H1 (cell line): Measurements from ENCODE around the gene FAM228A. TPM values are rescaled to one million over a fixed set of nuclear protein-coding genes. Genes with fewer than 3 reads are reported as not detected.

Experiments
- CTCF ChIA-PET: fragments of 300-600 bp; sonication (Branson Sonifier 250); formaldehyde crosslinking; loops from one replicate; lab custom pipeline; 2021; ENCODE audit not compliant: partially characterized antibody; lab: Charles Lee
- POLR2A ChIA-PET: fragments of 300-600 bp; sonication (Branson Sonifier 250); formaldehyde crosslinking; loops from one replicate; lab custom pipeline; 2021; ENCODE audit warnings: inconsistent platforms; ENCODE audit not compliant: partially characterized antibody; lab: Charles Lee
- DNase-seq, 2 experiments: peaks; one replicate each; pipeline versions ENCODE4 v3.0.0 to v3.0.0-alpha.2; 2010 to 2022; ENCODE audit warnings: low spot score in 2 of 2, low read depth in 1 of 2, mixed read lengths in 1 of 2
- FAIRE-seq: peaks from 2 replicates; lab custom pipeline; 2011; peaks lifted over from hg19 to GRCh38; lab: Jason Lieb, UNC
- H2AFZ ChIP-seq: 2 replicates; pipeline ENCODE4 v1.8.1; 2012; ENCODE audit warnings: low read length, inconsistent platforms
- H2AK5ac ChIP-seq: 2 replicates; pipeline ENCODE4 v1.6.1; 2013; ENCODE audit warnings: low read depth, low read length
- H2BK120ac ChIP-seq: replicated peaks from 2 replicates; pipeline ENCODE3; 2013; ENCODE audit warnings: low read depth, low read length, inconsistent platforms
- H2BK12ac ChIP-seq: 2 replicates; pipeline ENCODE4 v1.6.1; 2013; ENCODE audit warnings: low read depth, low read length
- H2BK15ac ChIP-seq: 2 replicates; pipeline ENCODE4 v1.6.1; 2013; ENCODE audit warnings: low read length
- H2BK20ac ChIP-seq: 2 replicates; pipeline ENCODE4 v1.6.1; 2013; ENCODE audit warnings: low read length
- H2BK5ac ChIP-seq: 2 replicates; pipeline ENCODE4 v1.6.1; 2013; ENCODE audit warnings: low read depth, low read length
- H3K14ac ChIP-seq: 2 replicates; pipeline ENCODE4 v1.6.1; 2013; ENCODE audit warnings: inconsistent platforms; ENCODE audit not compliant: insufficient read length
- H3K18ac ChIP-seq: 2 replicates; pipeline ENCODE4 v1.6.1; 2013; ENCODE audit warnings: low read length; ENCODE audit errors: extremely low read depth
- H3K23ac ChIP-seq: 2 replicates; pipeline ENCODE4 v1.6.1; 2013; ENCODE audit warnings: inconsistent platforms; ENCODE audit not compliant: insufficient read length
- H3K23me2 ChIP-seq: 2 replicates; pipeline ENCODE4 v1.6.1; 2013; ENCODE audit warnings: low read depth, low read length
- H3K27ac ChIP-seq: 2 replicates; pipeline ENCODE4 v1.6.1; 2011; ENCODE audit warnings: low read depth, low read length, inconsistent platforms
- H3K27me3 ChIP-seq, 4 experiments: replicated peaks in 1 of 4; 1 replicate in 1 of 4; 2 replicates in 3 of 4; pipeline versions ENCODE4 v1.6.1 to v1.8.1; 2011 to 2013; ENCODE audit warnings: low read length in 3 of 4, mild to moderate bottlenecking in 3 of 4, inconsistent platforms in 2 of 4, mixed read lengths in 2 of 4, moderate library complexity in 1 of 4; ENCODE audit not compliant: control insufficient read depth in 3 of 4, insufficient read depth in 3 of 4; ENCODE audit errors: extremely low read depth in 1 of 4
- H3K36me3 ChIP-seq, 4 experiments: 2 replicates each; pipeline versions ENCODE4 v1.6.1 to v1.8.1; 2011 to 2013; ENCODE audit warnings: mild to moderate bottlenecking in 4 of 4, low read length in 3 of 4, moderate library complexity in 2 of 4, control low read depth in 1 of 4, inconsistent platforms in 1 of 4; ENCODE audit not compliant: insufficient read depth in 4 of 4, control insufficient read depth in 2 of 4
- H3K4ac ChIP-seq: replicated peaks from 2 replicates; pipeline ENCODE3; 2013; ENCODE audit warnings: low read length, low read depth, mixed read lengths, inconsistent platforms; ENCODE audit not compliant: insufficient read length
- H3K4me1 ChIP-seq, 4 experiments: replicated peaks in 1 of 4; 1 replicate in 1 of 4; 2 replicates in 3 of 4; pipeline versions ENCODE4 v1.6.1 to v1.8.1; 2011 to 2013; ENCODE audit warnings: low read length in 3 of 4, inconsistent platforms in 2 of 4, mixed read lengths in 1 of 4; ENCODE audit not compliant: insufficient read depth in 4 of 4, control insufficient read depth in 3 of 4
- H3K4me2 ChIP-seq, 2 experiments: 2 replicates each; pipeline versions ENCODE4 v1.6.1 to v1.8.1; 2011 to 2013; ENCODE audit warnings: low read depth in 2 of 2, low read length in 2 of 2, control low read depth in 1 of 2, inconsistent platforms in 1 of 2, mild to moderate bottlenecking in 1 of 2; ENCODE audit not compliant: insufficient read depth in 1 of 2
- H3K4me3 ChIP-seq, 4 experiments: fragments of 200-600, 300-600 bp in 1 of 4; sonication (generic), shearing (Covaris generic), sonication (Bioruptor Twin) in 1 of 4; 2 replicates each; pipeline versions ENCODE4 v1.5.1 to v1.8.1; 2011 to 2016; ENCODE audit warnings: low read length in 4 of 4, low read depth in 3 of 4, control low read depth in 2 of 4, inconsistent platforms in 2 of 4, mild to moderate bottlenecking in 2 of 4, mixed read lengths in 1 of 4, moderate library complexity in 1 of 4; ENCODE audit not compliant: insufficient read depth in 2 of 4; ENCODE audit errors: extremely low read depth in 1 of 4
- H3K56ac ChIP-seq: replicated peaks from 2 replicates; pipeline ENCODE3; 2013; ENCODE audit warnings: low read depth, mild to moderate bottlenecking, mixed read lengths, low read length, inconsistent platforms; ENCODE audit not compliant: insufficient read length
- H3K79me1 ChIP-seq: 2 replicates; pipeline ENCODE4 v1.6.1; 2013; ENCODE audit warnings: low read depth, low read length, control low read depth
- H3K79me2 ChIP-seq, 2 experiments: 2 replicates each; pipeline versions ENCODE4 v1.6.1 to v1.8.1; 2012 to 2013; ENCODE audit warnings: low read length in 2 of 2, mild to moderate bottlenecking in 2 of 2, inconsistent platforms in 1 of 2; ENCODE audit not compliant: insufficient read depth in 2 of 2, control insufficient read depth in 1 of 2
- H3K9ac ChIP-seq, 4 experiments: replicated peaks in 1 of 4; 1 replicate in 1 of 4; 2 replicates in 3 of 4; pipeline versions ENCODE4 v1.6.1 to v1.8.1; 2011 to 2013; ENCODE audit warnings: low read depth in 3 of 4, low read length in 3 of 4, control low read depth in 2 of 4, mild to moderate bottlenecking in 2 of 4, moderate library complexity in 2 of 4, inconsistent platforms in 1 of 4; ENCODE audit errors: extremely low read depth in 1 of 4
- H3K9me3 ChIP-seq, 2 experiments: 2 replicates each; pipeline versions ENCODE4 v1.6.1 to v1.8.1; 2012 to 2013; ENCODE audit warnings: mild to moderate bottlenecking in 2 of 2, moderate library complexity in 2 of 2, control low read depth in 1 of 2, inconsistent platforms in 1 of 2, low read depth in 1 of 2, low read length in 1 of 2, mixed read lengths in 1 of 2; ENCODE audit not compliant: insufficient read depth in 2 of 2
- H4K20me1 ChIP-seq, 2 experiments: replicated peaks in 1 of 2; 2 replicates each; pipeline versions ENCODE3 to v1.8.1; 2011 to 2013; ENCODE audit warnings: inconsistent platforms in 2 of 2, low read length in 2 of 2, mild to moderate bottlenecking in 1 of 2; ENCODE audit not compliant: insufficient read depth in 2 of 2, control insufficient read depth in 1 of 2
- H4K5ac ChIP-seq: 2 replicates; pipeline ENCODE4 v1.6.1; 2013; ENCODE audit warnings: low read length, low read depth, mixed read lengths, inconsistent platforms; ENCODE audit not compliant: insufficient read length
- H4K8ac ChIP-seq: 2 replicates; pipeline ENCODE4 v1.8.0; 2013; ENCODE audit warnings: mild to moderate bottlenecking, moderate library complexity, low read length, inconsistent platforms; ENCODE audit not compliant: insufficient read depth; ENCODE audit errors: extremely low read depth
- H4K91ac ChIP-seq: replicated peaks from 2 replicates; pipeline ENCODE3; 2013; ENCODE audit warnings: low read length, mixed read lengths, inconsistent platforms; ENCODE audit not compliant: insufficient read length
- CBX5 ChIP-seq: fragments of 300-800, 300-1000 bp; sonication (generic); IDR thresholded peaks from 2 replicates; pipeline ENCODE4 v1.7.1; 2016; ENCODE audit warnings: antibody characterized with exemption, low read length, low read depth
- CHD1 ChIP-seq: IDR thresholded peaks from 2 replicates; pipeline ENCODE4 v1.6.1; 2012; ENCODE audit warnings: low read depth, low read length, improper control_type of control experiment
- FOSL1 ChIP-seq: IDR thresholded peaks from 2 replicates; pipeline ENCODE4 v1.6.1; 2011; ENCODE audit warnings: mild to moderate bottlenecking, low read depth, low read length, moderate library complexity; ENCODE audit not compliant: insufficient read depth
- POLR2A ChIP-seq, 2 experiments: IDR thresholded peaks; 1 replicate in 1 of 2; 2 replicates in 1 of 2; pipeline ENCODE4 v1.6.1; 2011; ENCODE audit warnings: low read depth in 2 of 2, low read length in 2 of 2, mild to moderate bottlenecking in 2 of 2; ENCODE audit errors: control extremely low read depth in 1 of 2
- RFX5 ChIP-seq: IDR thresholded peaks from 2 replicates; pipeline ENCODE4 v1.6.1; 2011; ENCODE audit warnings: low read depth, low read length, improper control_type of control experiment, borderline replicate concordance
- whole genome bisulfite sequencing, 2 experiments: shearing (Covaris generic) in 1 of 2; methylation state at CpG; one replicate each; pipeline versions ENCODE4 v1.1.6 to v1.1.7; 2013 to 2015; ENCODE audit warnings: low lambda C conversion rate in 2 of 2, mixed read lengths in 2 of 2, inconsistent platforms in 1 of 2, low coverage in 1 of 2, missing lambda C conversion rate in 1 of 2; ENCODE audit not compliant: insufficient replicate concordance in 2 of 2, insufficient coverage in 1 of 2, insufficient read length in 1 of 2; ENCODE audit errors: extremely low coverage in 1 of 2, missing lambda C conversion rate in 1 of 2; 5-methylcytosine and 5-hydroxymethylcytosine counted together
- polyA plus RNA-seq, 7 experiments: library from polyadenylated mRNA; depleted of rRNA in 3 of 7; stranded (reverse) in 5 of 7; unstranded in 2 of 7; fragments of >200 nt in 5 of 7; fragments of 200-250 nt in 2 of 7; gene quantifications; 1 replicate in 5 of 7; 2 replicates in 1 of 7; 4 replicates in 1 of 7; pipeline versions ENCODE4 v1.2.1 to v1.2.3, GENCODE V29; 2011 to 2013; ENCODE audit warnings: missing spikeins in 2 of 7, mixed read lengths in 2 of 7
- total RNA-seq: library from RNA; stranded (reverse); fragmentation: NEBNext Ultra II Directional; extraction: Animal tissue kit (Norgen Biotek cat#: 25700); gene quantifications from 2 replicates; pipeline ENCODE4 v1.2.1, GENCODE V29; 2021
- TF ChIP-seq, protein P1 (sequence below), 3 experiments: IDR thresholded peaks; 1 replicate in 2 of 3; 2 replicates in 1 of 3; pipeline versions ENCODE4 v1.5.1 to v1.6.1; 2011; ENCODE audit warnings: low read length in 3 of 3, mild to moderate bottlenecking in 3 of 3, inconsistent platforms in 2 of 3, low read depth in 1 of 3, moderate library complexity in 1 of 3; ENCODE audit not compliant: insufficient read depth in 1 of 3; ENCODE audit errors: control extremely low read depth in 1 of 3
- TF ChIP-seq, protein P2 (sequence below): IDR thresholded peaks from 2 replicates; pipeline ENCODE4 v1.6.1; 2012; ENCODE audit warnings: low read length, inconsistent platforms

Gene FAM228A
- total and polyA plus RNA-seq, 2 of the 8 experiments (the other 6 are each of a cell fraction or from before 2014, with no cell fraction given): not detected

- no peaks in the 10 kb centered on the region for H3K36me3 ChIP-seq
- no peaks in the 10 kb centered on the region for H4K20me1 ChIP-seq
- H3K4me1 ChIP-seq: no peaks in the 10 kb centered on the region
- TF ChIP-seq CHD1 (no peak), RFX5 (no peak), CBX5 (no peak), FOSL1 (no peak), POLR2A (IDR thresholded peaks at IDR 0.05; ENCODE audit: control extremely low read depth in 1 of 2, low read depth in 2 of 2, low read length in 2 of 2) (no peak)
- TF ChIP-seq, protein P1, sequence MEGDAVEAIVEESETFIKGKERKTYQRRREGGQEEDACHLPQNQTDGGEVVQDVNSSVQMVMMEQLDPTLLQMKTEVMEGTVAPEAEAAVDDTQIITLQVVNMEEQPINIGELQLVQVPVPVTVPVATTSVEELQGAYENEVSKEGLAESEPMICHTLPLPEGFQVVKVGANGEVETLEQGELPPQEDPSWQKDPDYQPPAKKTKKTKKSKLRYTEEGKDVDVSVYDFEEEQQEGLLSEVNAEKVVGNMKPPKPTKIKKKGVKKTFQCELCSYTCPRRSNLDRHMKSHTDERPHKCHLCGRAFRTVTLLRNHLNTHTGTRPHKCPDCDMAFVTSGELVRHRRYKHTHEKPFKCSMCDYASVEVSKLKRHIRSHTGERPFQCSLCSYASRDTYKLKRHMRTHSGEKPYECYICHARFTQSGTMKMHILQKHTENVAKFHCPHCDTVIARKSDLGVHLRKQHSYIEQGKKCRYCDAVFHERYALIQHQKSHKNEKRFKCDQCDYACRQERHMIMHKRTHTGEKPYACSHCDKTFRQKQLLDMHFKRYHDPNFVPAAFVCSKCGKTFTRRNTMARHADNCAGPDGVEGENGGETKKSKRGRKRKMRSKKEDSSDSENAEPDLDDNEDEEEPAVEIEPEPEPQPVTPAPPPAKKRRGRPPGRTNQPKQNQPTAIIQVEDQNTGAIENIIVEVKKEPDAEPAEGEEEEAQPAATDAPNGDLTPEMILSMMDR (IDR thresholded peaks at IDR 0.05; ENCODE audit: control extremely low read depth in 1 of 3, insufficient read depth in 1 of 3, low read depth in 1 of 3, low read length in 3 of 3): no peak
- TF ChIP-seq, protein P2, sequence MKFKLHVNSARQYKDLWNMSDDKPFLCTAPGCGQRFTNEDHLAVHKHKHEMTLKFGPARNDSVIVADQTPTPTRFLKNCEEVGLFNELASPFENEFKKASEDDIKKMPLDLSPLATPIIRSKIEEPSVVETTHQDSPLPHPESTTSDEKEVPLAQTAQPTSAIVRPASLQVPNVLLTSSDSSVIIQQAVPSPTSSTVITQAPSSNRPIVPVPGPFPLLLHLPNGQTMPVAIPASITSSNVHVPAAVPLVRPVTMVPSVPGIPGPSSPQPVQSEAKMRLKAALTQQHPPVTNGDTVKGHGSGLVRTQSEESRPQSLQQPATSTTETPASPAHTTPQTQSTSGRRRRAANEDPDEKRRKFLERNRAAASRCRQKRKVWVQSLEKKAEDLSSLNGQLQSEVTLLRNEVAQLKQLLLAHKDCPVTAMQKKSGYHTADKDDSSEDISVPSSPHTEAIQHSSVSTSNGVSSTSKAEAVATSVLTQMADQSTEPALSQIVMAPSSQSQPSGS: no peak
- no peak overlapping the region for H2BK15ac ChIP-seq
- H2AFZ ChIP-seq: no peak overlapping the region
- H3K79me2 ChIP-seq: no peaks in the 10 kb centered on the region
- DNase-seq: no peak
- H2BK12ac ChIP-seq: no peak overlapping the region
- H3K14ac ChIP-seq: no peak overlapping the region
- no peak for FAIRE-seq
- no peak overlapping the region for H3K4me3 ChIP-seq
- no peak overlapping the region for H3K4me2 ChIP-seq
- no peak overlapping the region for H2BK120ac ChIP-seq
- H3K4ac ChIP-seq: no peak overlapping the region
- no peaks in the 10 kb centered on the region for H3K79me1 ChIP-seq
- H3K23me2 ChIP-seq: no peaks in the 10 kb centered on the region
- no peaks in the 10 kb centered on the region for H3K9me3 ChIP-seq
- 95% methylated on average over 2 of the region's 2 CpGs; no CpG with 5 or more reads in 1 of the 2 experiments for WGBS, 2 experiments
- H3K56ac ChIP-seq: no peak overlapping the region
- no peak overlapping the region for H3K23ac ChIP-seq
- no peak overlapping the region for H2AK5ac ChIP-seq
- H4K8ac ChIP-seq: no peak overlapping the region
- H3K27me3 ChIP-seq: no peaks in the 10 kb centered on the region
- no peak overlapping the region for H3K9ac ChIP-seq
- no peak overlapping the region for H4K91ac ChIP-seq
- ChIA-PET CTCF (no interaction called here), POLR2A (no interaction called here)
- H4K5ac ChIP-seq: no peak overlapping the region
- H3K18ac ChIP-seq: no peak overlapping the region
- no peak overlapping the region for H2BK20ac ChIP-seq
- no peak overlapping the region for H2BK5ac ChIP-seq
- H3K27ac ChIP-seq: no peak overlapping the region
Measured at GRCh38 chr2:24238158-24238557, 63.3 kb downstream of the FAM228A start.
